HG03575 (cell line): ENCODE data around the gene SFT2D3.

Experiments
- ATAC-seq: cut with Tn5 transposase; IDR thresholded peaks from one replicate; pipeline ENCODE4 v1.9.1; 2021; ENCODE audit not compliant: unreplicated experiment, insufficient number of reproducible peaks, low FRiP score; ENCODE audit errors: extremely low read depth

SFT2D3 gene

DNA sequence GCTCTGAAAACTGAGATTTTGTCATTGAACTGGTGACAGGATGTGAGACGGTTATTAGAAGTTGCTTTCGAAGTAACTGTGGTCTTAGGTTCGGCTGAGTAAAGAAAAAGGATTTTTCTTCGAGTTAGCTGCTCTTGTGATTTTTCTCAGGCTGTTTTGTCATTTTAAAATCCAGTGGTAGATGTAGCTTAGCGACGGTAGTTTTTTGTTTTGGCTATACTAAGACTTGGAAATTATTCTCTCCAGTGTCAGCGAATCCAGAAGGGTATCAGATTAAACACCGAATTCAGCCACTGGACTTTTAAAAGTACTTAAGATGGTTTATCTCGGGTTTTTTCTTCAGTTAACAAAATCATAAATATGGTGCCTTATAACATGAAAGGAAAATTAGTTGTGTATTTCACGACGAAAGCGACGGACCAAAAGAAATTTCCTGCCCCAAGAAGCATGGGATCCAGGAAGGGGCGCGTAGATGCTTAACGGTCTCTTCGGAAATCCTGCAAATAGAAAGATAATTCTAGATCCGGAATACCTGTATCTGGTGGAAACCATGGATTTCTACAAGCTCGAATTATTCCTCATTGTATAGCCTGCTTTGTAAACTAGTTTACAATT is 1.2 kb downstream of the SFT2D3 start:
- no peak for ATAC-seq

GRCh38 chr2:127703282-127703681 is 2.0 kb downstream of the SFT2D3 start:
- no peak for ATAC-seq

GRCh38 chr2:127704641-127705390 is 3.5 kb downstream of the SFT2D3 start:
- no peak for ATAC-seq

DNA sequence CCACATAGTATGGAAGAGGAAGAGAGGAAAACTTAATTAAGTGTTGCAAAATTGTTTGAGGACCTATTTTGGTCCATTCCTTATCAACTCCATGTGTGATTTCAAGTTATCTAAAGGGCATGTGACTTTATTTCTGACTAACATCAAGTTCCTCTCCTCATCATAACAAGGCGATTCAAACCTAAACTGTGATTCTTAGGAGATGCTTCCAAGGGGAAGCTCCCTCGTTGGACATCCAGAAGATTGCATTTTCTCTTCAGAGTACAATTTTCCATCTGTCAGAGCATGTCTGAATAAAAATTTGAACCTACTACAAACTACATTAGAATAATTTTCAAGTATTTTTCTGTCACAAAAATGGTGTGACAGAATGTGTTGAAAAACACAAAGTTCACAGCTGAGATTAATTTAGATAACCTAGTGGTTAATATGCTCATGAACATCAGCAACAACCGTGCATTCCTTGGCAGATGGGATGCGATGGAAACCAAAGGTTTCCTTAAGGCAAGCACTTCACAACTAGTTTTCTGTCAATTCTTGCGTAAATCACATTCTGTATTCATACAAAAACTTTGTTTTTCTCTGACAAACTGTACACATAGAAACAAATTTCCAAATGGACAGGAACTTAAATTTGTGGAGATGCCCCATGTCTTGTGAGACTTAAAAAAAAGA is 4.2 kb downstream of the SFT2D3 start:
- no peak for ATAC-seq

DNA sequence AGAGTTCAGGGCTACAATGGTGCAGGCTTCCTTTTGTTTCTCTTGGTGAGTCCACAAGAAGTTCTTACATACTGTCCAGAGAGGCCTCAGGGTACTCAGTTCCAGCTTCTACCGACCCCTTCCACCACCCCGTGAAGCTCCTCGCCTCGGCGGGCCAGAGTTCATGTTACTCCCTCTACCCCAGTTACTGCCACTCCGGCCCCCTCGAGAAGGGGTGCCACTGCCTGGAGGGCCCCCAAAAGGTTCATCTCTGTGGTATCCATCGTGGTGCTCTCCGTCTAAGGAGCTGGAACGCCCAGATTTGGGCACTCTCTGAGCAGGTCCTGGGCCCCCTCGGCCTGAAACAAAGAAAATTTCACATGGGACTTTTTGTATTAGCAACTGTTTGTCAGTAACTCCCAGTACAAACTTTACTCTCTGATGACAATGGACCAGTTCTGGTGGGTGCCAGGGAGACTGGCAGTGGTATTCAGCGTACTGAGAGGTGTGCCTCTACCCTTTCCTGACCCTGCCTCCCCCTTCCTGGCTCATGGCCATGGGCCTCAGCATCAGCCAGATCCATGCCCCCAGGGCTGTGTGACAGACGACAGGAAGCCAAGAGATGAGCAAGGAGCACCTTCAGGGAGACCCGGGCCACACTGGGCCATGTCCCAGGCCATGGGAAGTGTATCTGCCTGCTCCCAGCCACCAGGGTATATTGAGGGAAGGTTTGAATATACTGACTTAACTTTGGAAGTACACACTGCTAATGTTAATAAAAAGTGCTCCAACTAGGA is 5.1 kb downstream of the SFT2D3 start:
- ATAC-seq = no peak

- ATAC-seq = no peak
Measured at GRCh38 chr2:127707890-127708648, 6.8 kb downstream of the SFT2D3 start.

- ATAC-seq = no peak
Measured at GRCh38 chr2:127709336-127709735, 8.0 kb downstream of the SFT2D3 start.

DNA sequence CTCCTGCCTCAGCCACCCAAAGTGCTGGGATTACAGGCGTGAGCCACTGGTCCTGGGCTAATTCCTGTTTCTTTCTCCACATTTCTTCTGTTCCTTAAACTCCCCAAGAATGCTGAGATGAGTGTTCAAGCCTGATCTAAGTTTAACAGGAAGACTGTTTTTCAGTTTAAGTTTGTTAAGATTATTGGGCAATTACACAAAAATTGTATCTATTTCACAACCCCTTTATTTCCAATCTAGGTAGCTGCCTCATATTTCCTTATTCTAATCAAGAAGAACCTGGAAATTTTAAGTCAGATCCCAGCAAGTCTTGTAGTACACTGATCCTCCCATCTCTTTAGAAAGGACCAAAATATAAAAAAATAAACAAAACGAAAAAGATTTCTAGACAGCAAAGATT is 11.7 kb downstream of the SFT2D3 start:
- ATAC-seq = no peak

GRCh38 chr2:127713562-127713961 is 12.3 kb downstream of the SFT2D3 start:
- no peak for ATAC-seq

DNA sequence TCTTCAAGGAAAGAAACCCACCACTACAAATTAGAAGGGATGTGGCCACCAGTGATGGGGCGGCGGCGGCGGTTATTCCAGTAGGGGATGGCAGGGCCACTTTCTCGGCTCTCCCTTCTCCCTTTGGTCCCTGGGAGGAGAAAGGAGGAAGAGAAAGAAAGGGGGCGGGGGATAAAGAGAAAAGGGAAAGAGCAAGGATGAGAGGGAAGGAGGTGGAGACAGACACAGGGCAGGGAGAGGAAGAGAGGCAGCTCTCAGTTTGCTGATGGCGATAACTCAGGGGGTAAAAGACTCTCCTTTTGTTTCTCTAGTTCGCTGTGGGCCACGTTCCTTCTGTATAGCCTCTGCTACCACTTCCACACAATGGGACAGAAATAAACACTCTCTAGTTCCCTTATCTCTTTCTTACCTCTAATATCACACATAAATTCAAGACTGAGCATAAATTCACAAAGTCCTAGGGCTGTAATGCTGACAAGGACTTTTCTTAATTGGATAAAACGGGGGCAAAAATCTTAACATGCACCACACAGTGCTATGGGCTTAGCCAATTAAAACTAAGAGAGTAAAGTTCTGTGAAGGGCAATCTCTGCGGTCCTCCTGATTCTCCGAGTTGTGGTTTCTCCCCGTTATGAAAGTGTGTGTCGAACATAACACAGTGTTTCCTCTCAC is 14.6 kb downstream of the SFT2D3 start:
- no peak for ATAC-seq

DNA sequence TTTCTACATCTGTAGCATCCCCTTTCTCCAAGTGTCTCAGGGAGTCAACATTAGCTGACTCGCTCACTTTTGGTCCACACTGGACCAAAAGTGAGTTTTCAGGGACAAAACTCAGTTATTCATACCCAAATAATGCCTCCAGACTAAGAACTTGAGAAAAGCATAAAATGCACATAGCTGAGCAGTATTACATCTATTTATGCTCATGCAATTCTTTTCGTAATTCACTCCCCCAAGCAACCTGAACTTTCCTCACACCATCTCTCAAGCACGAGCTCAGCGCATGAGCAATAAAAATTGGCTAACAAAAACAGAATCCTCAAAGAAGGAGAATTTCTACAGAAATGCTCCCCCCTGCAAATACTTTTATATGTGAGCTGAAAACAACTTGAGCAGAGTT is 17.0 kb downstream of the SFT2D3 start:
- no peak for ATAC-seq

- ATAC-seq = no peak
Measured at GRCh38 chr2:127719301-127720218, 18.3 kb downstream of the SFT2D3 start.

- no peak for ATAC-seq
Measured at GRCh38 chr2:127721311-127721977, 20.1 kb downstream of the SFT2D3 start.

DNA sequence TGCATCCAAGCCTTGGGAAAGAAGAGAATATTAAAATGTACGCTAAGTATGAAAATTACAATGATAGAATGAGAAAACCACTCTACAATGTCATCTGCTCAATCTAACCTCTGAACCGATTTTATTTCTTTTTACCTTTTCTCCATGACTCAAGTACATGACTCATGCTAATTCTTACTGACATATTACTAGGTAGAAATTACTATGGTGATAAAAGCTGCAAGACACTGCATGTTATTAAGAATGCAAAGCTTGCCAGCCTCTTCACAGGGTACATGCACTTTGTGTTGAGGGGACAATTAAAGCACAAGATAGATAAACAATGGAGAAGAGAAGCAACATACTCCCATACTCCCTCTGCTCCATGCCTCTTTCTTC is 20.7 kb downstream of the SFT2D3 start:
- no peak for ATAC-seq

- ATAC-seq = no peak
Measured at GRCh38 chr2:127722807-127723206, 21.5 kb downstream of the SFT2D3 start.

- no peak for ATAC-seq
Measured at GRCh38 chr2:127726158-127726880, 25.0 kb downstream of the SFT2D3 start.
